Lung (tissue), 12 donors: ENCODE data around the gene CAMK1D. TPM values are rescaled to one million over a fixed set of nuclear protein-coding genes. Genes with fewer than 3 reads are reported as not detected.

ENCODE experiments used
- ATAC-seq: fragments of 200-7000 bp; cut with Tn5 transposase; one replicate; pipeline ENCODE4 v1.9.1; 2020; ENCODE audit warnings: moderate number of reproducible peaks; ENCODE audit not compliant: insufficient read depth, low FRiP score
- DNase-seq, 3 donors: peaks; one replicate each; pipeline ENCODE4 v3.0.0-alpha.2; 2013 to 2017
- H3K27ac ChIP-seq, 2 donors: one replicate each; pipeline ENCODE4 v1.5.1; 2013; ENCODE audit warnings: mild to moderate bottlenecking in 2 of 2, moderate library complexity in 2 of 2, control low read depth in 1 of 2, inconsistent platforms in 1 of 2, low read depth in 1 of 2, low read length in 1 of 2
- H3K27me3 ChIP-seq, 3 donors: one replicate each; pipeline ENCODE4 v1.5.1; 2013; ENCODE audit warnings: low read length in 2 of 3; ENCODE audit not compliant: control insufficient read depth in 3 of 3, insufficient read depth in 3 of 3
- H3K36me3 ChIP-seq, 4 donors: one replicate each; pipeline ENCODE4 v1.5.1; 2013; ENCODE audit warnings: low read length in 4 of 4, mild to moderate bottlenecking in 1 of 4, moderate library complexity in 1 of 4; ENCODE audit not compliant: control insufficient read depth in 4 of 4, insufficient read depth in 4 of 4
- H3K4me1 ChIP-seq, 5 donors: one replicate each; pipeline ENCODE4 v1.5.1; 2013; ENCODE audit warnings: low read length in 5 of 5, mild to moderate bottlenecking in 2 of 5, moderate library complexity in 1 of 5; ENCODE audit not compliant: control insufficient read depth in 5 of 5, insufficient read depth in 5 of 5
- H3K4me3 ChIP-seq: one replicate; pipeline ENCODE4 v1.5.1; 2013; ENCODE audit warnings: mild to moderate bottlenecking, control low read depth, moderate library complexity
- H3K9ac ChIP-seq, 2 donors: one replicate each; pipeline ENCODE4 v1.5.1; 2013; ENCODE audit warnings: low read length in 2 of 2, control low read depth in 1 of 2; ENCODE audit not compliant: insufficient read depth in 1 of 2
- H3K9me3 ChIP-seq, 4 donors: one replicate each; pipeline ENCODE4 v1.5.1; 2013; ENCODE audit warnings: low read length in 3 of 4, mild to moderate bottlenecking in 1 of 4, moderate library complexity in 1 of 4; ENCODE audit not compliant: control insufficient read depth in 4 of 4, insufficient read depth in 3 of 4
- WGBS, 2 donors: extraction: QIAGEN DNeasy Blood & Tissue Kit; methylation state at CpG; one replicate each; pipeline ENCODE4 v1.1.7; 2013; 5-methylcytosine and 5-hydroxymethylcytosine counted together
- polyA plus RNA-seq, 2 donors: library from polyadenylated mRNA; stranded (reverse); fragments of 200-250 nt; gene quantifications; one replicate each; pipeline ENCODE4 v1.2.1, GENCODE V29; 2013
- total RNA-seq, 2 donors: library from RNA; depleted of rRNA in 1 of 2; stranded (reverse); fragments of >200 nt in 1 of 2; gene quantifications; one replicate each; pipeline ENCODE4 v1.2.1, GENCODE V29; 2014 to 2021
- TF ChIP-seq, protein P1 (sequence below): IDR thresholded peaks from 2 replicates; pipeline ENCODE4 v1.5.1; 2012; ENCODE audit warnings: mild to moderate bottlenecking; ENCODE audit errors: control extremely low read depth, extremely low read depth
- donor health status: control.
- donor health status: control.
- donor health status: Bipolar disorder and iron deficiency.
- donor health status: healthy.
- donor health status: DM: yes; HTN: yes; CAD: no.

Gene CAMK1D
- total and polyA plus RNA-seq, 4 donors, result 3.2 to 37.4 (median 7.0) TPM

DNA sequence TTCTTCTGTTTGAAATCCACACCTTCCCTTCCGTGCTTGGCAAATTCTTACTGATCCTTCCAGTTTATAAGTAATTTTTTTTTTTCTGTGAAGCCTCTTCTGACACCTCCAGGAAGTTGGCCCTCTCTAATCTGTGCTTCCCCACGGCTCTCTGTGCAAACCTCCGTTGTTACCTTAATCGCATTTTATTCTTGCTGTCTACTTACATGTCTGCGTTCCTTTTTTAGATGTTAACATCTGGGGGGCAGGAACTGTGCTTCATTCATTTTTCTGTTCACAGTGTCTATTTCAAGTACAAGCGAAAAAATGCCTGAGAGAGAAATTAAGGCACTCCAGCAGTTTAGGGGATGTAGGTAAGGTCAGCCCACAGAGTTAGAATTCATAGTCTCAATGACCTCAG lies 8.4 kb upstream of the CAMK1D start:
- Histone ChIP-seq H3K4me3 (no peak overlapping the region), H3K4me1 (no peaks in the 10 kb centered on the region), H3K9ac (no peak overlapping the region), H3K27me3 (peaks cover 0 to 15% (median 0%) of the 10 kb centered on the region in 3 donors), H3K9me3 (no peaks in the 10 kb centered on the region), H3K27ac (no peak overlapping the region), H3K36me3 (no peaks in the 10 kb centered on the region)
- ATAC-seq (no peak), DNase-seq (no peak)
- 49 to 65% methylated on average over 6 of the region's 6 CpGs for WGBS, 2 donors
- TF ChIP-seq, protein P1, sequence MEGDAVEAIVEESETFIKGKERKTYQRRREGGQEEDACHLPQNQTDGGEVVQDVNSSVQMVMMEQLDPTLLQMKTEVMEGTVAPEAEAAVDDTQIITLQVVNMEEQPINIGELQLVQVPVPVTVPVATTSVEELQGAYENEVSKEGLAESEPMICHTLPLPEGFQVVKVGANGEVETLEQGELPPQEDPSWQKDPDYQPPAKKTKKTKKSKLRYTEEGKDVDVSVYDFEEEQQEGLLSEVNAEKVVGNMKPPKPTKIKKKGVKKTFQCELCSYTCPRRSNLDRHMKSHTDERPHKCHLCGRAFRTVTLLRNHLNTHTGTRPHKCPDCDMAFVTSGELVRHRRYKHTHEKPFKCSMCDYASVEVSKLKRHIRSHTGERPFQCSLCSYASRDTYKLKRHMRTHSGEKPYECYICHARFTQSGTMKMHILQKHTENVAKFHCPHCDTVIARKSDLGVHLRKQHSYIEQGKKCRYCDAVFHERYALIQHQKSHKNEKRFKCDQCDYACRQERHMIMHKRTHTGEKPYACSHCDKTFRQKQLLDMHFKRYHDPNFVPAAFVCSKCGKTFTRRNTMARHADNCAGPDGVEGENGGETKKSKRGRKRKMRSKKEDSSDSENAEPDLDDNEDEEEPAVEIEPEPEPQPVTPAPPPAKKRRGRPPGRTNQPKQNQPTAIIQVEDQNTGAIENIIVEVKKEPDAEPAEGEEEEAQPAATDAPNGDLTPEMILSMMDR, result no peak

DNA sequence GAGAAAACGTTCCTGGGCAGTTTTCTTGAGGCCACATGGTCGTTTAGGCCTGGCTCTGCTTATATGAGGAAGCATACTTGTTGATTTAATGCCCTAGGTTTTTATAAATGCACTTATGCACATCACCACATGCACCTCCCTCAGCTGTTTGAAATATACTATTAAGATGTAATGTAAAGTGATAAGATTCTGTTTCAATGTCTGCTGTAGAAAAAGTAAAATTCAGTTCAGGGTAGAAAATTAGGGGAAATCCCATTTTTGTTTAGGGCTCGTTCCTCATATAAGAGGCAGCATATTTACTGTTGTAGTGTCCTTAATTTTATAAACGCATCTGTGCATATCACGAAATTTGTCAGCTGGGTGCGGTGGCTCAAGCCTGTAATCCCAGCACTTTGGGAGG lies 7.8 kb upstream of the CAMK1D start:
- Histone ChIP-seq H3K27me3 (peaks cover 0 to 15% (median 0%) of the 10 kb centered on the region in 3 donors), H3K9me3 (no peaks in the 10 kb centered on the region), H3K27ac (no peak overlapping the region), H3K36me3 (no peaks in the 10 kb centered on the region), H3K4me3 (no peak overlapping the region), H3K4me1 (no peaks in the 10 kb centered on the region), H3K9ac (no peak overlapping the region)
- WGBS, 2 donors, result 78 to 79% methylated on average over 6 of the region's 6 CpGs
- no peak for DNase-seq
- ATAC-seq, result no peak
- TF ChIP-seq, protein P1, result no peak

DNA sequence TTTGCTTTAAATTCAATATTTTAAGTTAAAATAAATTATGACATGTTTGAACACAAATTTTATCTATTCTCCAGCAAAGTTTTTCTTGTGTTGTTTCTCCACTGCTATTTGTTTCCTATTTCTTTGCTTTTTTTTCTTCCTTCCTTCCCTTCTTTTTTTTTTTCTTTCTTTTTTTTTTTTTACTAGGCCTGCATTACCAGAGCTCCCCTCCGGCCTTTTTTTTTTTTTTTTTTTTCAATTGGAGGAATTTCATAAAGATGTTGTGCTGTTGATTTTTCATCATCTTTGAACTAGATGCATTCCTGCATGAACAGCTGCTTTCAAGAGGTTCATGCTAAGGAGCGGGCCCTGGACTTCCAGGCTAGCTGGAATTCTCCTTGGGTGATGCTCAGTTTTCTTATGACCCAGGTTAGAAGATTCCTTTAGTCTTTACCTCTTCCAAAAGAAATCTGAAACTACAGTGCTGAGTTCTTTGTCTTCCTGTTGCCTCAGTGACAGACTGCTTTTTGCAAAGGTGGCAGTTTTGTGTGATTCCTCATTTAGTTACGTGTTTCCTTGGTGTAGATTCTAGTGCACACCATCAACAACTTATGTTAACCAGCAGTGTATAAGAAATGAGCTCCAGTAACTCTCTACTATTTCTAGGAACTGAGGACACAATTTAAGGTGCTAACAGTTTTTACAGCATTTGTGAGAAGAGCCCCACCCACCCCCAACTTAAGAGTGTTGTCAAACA lies 4.8 kb upstream of the CAMK1D start:
- WGBS, 2 donors, result 80 to 84% methylated on average over 3 of the region's 3 CpGs

More for the DNA sequence above, 4.8 kb upstream of the CAMK1D start:
- ATAC-seq (no peak), DNase-seq (no peak)
- Histone ChIP-seq H3K27ac (no peak overlapping the region), H3K9ac (no peak overlapping the region), H3K4me3 (no peak overlapping the region), H3K4me1 (peaks cover 0 to 4% (median 0%) of the 10 kb centered on the region in 5 donors), H3K27me3 (peaks cover 0 to 25% (median 0%) of the 10 kb centered on the region in 3 donors), H3K36me3 (no peaks in the 10 kb centered on the region), H3K9me3 (peaks cover 0 to 2% (median 0%) of the 10 kb centered on the region in 4 donors)
- TF ChIP-seq, protein P1, result no peak
